Left hindlimb (tissue), 1 donor: Measurements from ENCODE around the gene SORL1.
A peak's percentile ranks its signal among the peaks of the same experiment; 100 is the strongest.

Experiments used
- DNase-seq: peaks from one replicate; pipeline ENCODE4 v3.0.0-alpha.2; 2018

SORL1 gene

DNA sequence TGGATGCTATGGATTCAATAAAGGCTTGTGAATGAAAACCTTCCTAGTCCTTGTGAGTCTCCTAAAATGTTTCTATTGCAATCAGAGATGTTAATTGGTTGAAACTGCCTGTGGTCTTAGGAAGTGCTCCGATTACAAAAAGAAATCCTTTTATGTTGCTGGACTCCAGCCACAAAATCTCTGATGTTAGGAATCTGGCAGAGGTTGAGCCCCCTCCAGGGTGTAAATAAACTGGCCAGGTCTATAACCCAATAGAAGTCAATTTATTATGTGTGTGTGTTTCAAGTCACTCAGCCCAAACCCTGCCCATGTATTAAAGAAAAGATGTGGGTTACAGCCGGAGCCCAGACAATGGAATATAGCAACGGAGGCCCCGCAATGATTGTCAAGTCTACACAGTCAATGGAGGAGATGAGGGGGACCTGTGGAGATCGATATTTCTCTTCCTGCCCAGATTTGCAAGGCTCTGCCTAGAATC, 218.7 kb downstream of the SORL1 start:
- no peak for DNase-seq

DNA sequence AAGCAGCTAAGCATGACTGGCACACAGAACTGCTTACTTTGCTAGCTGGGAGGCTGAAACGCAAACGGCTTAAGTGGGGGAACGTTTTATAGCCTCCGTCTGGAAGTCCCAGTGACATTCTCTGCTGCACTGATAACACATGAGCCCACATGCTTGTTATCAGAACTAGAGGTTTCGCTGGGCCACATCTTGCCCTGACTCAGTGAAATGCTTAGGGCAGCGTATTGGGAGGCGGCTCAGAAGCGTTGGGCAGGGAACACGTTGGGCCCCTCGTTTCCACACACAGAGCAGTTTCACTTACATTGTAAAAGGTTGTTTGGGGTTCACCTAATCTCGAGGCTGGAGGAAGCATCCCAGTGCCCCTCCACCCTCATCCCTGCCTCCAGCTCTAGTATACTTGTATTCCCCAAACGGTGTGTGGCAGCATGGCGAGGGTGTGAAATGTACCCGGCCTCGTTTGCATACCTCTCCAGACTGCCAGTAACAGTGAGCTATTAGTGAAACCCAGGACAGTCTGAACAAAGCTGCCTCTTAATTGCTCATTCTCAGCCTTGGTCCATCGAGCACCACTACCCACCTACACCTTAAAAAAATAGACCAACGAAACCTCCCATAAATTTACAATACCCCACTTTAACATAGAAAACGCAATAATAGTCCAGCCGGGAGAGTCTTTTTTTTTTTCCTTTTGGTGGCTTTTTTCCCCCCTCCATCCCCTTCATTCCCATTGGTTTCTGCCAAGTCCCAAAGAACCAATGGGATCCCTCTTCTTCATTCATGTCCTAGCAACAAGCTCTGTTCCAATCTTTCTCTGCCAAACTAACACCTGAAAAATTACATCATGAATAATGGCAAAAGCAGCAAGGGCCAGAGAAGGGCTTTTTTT, 219.4 kb downstream of the SORL1 start:
- peak; percentile 48 for DNase-seq

DNA sequence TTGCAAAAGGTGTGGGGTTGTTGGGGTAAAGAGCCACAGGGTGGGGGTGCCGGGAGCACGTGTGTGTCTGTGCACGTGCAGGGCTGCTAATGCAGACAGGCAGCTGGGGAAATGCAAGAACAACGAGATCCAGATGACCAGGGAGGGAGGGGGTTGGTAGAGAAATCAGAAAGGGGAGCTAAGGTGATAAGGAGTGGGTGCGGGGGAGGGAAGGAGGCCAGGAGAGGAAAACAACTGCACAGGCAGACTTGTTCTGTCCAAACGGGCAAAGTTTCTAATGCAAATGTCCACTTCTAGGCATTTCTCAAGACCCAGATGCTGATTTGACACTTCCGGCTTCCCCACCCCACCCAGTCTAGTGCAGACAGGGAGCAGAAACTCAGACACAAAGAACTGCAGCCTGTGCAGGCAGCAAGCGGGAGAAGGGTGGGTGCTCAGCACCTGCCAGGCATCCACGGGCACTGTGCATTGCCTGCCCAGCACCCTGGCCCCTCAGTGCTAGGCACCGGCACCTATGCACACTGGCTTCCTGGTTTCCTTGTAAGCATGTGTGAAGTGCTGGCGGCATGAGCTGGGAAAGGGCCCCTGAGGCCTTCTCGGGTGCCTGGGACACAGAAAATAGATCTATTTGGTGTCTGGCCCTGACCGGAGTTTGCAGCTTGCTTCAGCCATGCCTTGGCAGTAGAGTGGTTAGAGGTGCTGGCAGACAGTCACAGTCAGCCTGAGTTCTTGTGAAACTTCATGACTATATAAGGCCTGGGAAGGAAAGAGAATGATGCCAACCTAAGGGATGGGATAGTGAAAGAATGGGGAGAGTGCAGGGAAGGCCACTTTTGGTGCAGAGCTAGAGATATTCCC, 220.7 kb downstream of the SORL1 start:
- peak; percentile 39 for DNase-seq

DNA sequence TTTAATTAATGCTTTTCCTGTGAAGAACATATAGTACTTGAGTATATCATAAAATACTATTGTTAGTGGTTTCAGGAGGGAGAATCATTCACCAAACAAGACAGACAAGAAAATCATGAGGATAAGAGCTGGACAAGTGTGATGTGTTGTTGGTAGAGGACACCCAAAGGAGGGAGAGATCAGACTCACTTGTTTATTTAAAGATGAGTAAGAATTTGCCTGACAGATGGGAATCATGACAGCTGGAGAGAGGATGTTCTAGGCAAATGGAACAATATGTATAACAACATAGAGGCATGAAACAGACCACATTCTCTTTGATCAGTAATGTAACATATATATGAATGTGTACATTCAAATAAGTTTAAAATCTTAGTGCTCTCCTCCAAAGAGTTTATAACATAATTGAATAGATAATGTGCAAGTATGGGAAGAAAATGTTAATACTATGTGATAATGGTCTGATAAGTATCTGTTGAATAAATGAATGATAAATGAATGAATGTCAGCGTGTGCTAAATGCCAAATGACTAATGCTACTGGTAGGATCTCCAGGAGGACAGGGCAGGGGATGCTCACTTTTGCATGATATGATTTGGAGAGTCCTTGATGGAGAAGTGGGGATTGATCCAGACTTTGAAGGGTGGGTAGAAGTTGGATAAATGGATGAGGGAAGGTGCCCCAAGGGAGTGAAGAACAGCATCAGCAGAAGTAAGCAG, 229.6 kb downstream of the SORL1 start:
- no peak for DNase-seq
